Activated B cell treated with CpG ODN at 0.5 μM for 24 hours (primary cell): Measurements from ENCODE around the gene ARL6. TPM values are rescaled to one million over a fixed set of nuclear protein-coding genes. Genes with fewer than 3 reads are reported as not detected.

Experiments used
- ATAC-seq: fragments of 200-7000 bp; cut with Tn5 transposase; one replicate; pipeline ENCODE4 v1.10.0; 2021; ENCODE audit warnings: low read depth, mild to moderate bottlenecking, moderate library complexity
- CTCF ChIA-PET: fragments of 350-600 bp; sonication (Branson Sonifier 250); formaldehyde crosslinking; loops from one replicate; lab custom pipeline; 2021; ENCODE audit warnings: antibody characterized with exemption; lab: Charles Lee
- POLR2A ChIA-PET: fragments of 350-600 bp; sonication (Branson Sonifier 250); formaldehyde crosslinking; loops from one replicate; lab custom pipeline; 2021; ENCODE audit warnings: antibody characterized with exemption; lab: Charles Lee
- DNase-seq: peaks from one replicate; pipeline ENCODE4 v3.0.0; 2022
- H3K27ac Mint-ChIP-seq: one replicate; pipeline ENCODE4 v1.8.0; 2020; ENCODE audit warnings: mixed read lengths
- H3K27me3 Mint-ChIP-seq: one replicate; pipeline ENCODE4 v1.8.0; 2021; ENCODE audit warnings: mixed read lengths
- H3K36me3 Mint-ChIP-seq: one replicate; pipeline ENCODE4 v1.8.0; 2021; ENCODE audit warnings: low read depth, mixed read lengths
- H3K4me1 Mint-ChIP-seq: one replicate; pipeline ENCODE4 v1.8.0; 2021; ENCODE audit warnings: mixed read lengths
- H3K4me3 Mint-ChIP-seq: one replicate; pipeline ENCODE4 v1.8.0; 2020; ENCODE audit warnings: mild to moderate bottlenecking, mixed read lengths
- H3K9me3 Mint-ChIP-seq: one replicate; pipeline ENCODE4 v1.8.0; 2020; ENCODE audit warnings: mixed read lengths
- CTCF ChIP-seq: fragments of 200-600 bp; IDR thresholded peaks from one replicate; pipeline ENCODE4 v1.8.0; 2022; ENCODE audit warnings: antibody characterized with exemption, mild to moderate bottlenecking
- intact Hi-C: fragments of 100-400 bp; cut with micrococcal nuclease; formaldehyde crosslinking; loops from one replicate; pipeline ENCODE4 v1.15.1; 2024
- total RNA-seq: library from RNA; stranded (reverse); gene quantifications from 2 replicates; pipeline ENCODE4 v1.2.3, GENCODE V29; 2022

Gene ARL6, protein sequence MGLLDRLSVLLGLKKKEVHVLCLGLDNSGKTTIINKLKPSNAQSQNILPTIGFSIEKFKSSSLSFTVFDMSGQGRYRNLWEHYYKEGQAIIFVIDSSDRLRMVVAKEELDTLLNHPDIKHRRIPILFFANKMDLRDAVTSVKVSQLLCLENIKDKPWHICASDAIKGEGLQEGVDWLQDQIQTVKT
- 2.5 and 4.2 TPM in 2 replicates for total RNA-seq

- ChIA-PET CTCF (interaction anchor here (1.5 kb wide), 1 partner anchor 275 kb away, joined by 4 read pairs; no protein-coding TSS in a partner anchor), POLR2A (interaction anchor here (0.5 to 1.4 kb wide), 5 partner anchors 57 to 1138 kb away, joined by 3 to 11 read pairs (median 3); partner anchors contain the start of genes CLDND1 and CRYBG3)
- DNase-seq (peak; percentile 65), ATAC-seq (peak; percentile 90)
- intact Hi-C loops: loop anchor here (1.0 to 2.0 kb wide), 6 partner anchors 57 to 1138 kb away; partner anchors contain the start of genes CPOX and RIOX2
- peak within 1 kb of the TSS; percentile 99 for H3K4me3 Mint-ChIP-seq
- no peaks in the 10 kb centered on the region for H3K9me3 Mint-ChIP-seq
- peak within 1 kb of the TSS; percentile 95 for H3K27ac Mint-ChIP-seq
- H3K27me3 Mint-ChIP-seq: no peaks in the 10 kb centered on the region
- H3K4me1 Mint-ChIP-seq: peaks cover 23% of the 10 kb centered on the region
- no peak for TF ChIP-seq CTCF
- peaks cover 12% of the 10 kb centered on the region for H3K36me3 Mint-ChIP-seq
These were observed at the start of gene ARL6 for GRCh38 chr3:97764407-97765238. Gene ARL6, plus strand, starts transcription at chr3:97764758. Its CDS starts 3,350 bp downstream, at chr3:97768108.

GRCh38 chr3:97719156-97719821 is 45.3 kb upstream of the ARL6 start:
- Mint-ChIP-seq H3K27ac (no peak overlapping the region), H3K27me3 (no peaks in the 10 kb centered on the region), H3K4me3 (no peak overlapping the region), H3K9me3 (no peaks in the 10 kb centered on the region), H3K4me1 (no peaks in the 10 kb centered on the region), H3K36me3 (no peaks in the 10 kb centered on the region)
- ChIA-PET POLR2A (no interaction called here), CTCF (interaction anchor here (0.5 to 1.7 kb wide), 8 partner anchors 9 to 306 kb away, joined by 3 to 6 read pairs (median 4); no protein-coding TSS in a partner anchor)
- ATAC-seq (peak; percentile 77), DNase-seq (peak; percentile 27)
- peak; percentile 17 for TF ChIP-seq CTCF
- intact Hi-C loops: loop anchor here (2.0 kb wide), 2 partner anchors 304 to 856 kb away; no protein-coding TSS in a partner anchor

DNA sequence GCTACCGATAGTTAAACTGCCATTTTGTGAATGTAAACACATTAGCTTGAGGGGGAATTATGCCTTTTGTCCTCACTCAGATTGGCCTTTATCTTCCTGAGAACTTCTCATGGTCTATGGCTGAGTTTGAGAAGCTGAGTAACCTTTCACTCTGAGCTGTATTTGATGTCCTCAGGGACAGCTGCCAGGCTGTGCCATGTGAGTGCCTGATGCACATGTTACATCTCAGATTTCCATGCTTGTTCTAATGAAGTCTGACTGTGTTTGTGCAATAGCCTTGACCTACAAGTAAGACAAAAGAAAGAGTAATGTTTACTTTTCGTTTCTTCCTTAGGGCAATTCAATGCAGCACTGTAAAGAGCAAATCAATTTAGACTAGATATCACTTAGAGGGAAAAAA is 44.1 kb upstream of the ARL6 start:
- ChIA-PET POLR2A (no interaction called here), CTCF (interaction anchor here (1.7 kb wide), 1 partner anchor 11 kb away, joined by 5 read pairs; no protein-coding TSS in a partner anchor)
- no peaks in the 10 kb centered on the region for H3K9me3 Mint-ChIP-seq
- H3K27ac Mint-ChIP-seq: no peak overlapping the region
- ATAC-seq (no peak), DNase-seq (no peak)
- no peaks in the 10 kb centered on the region for H3K36me3 Mint-ChIP-seq
- TF ChIP-seq CTCF: no peak
- H3K4me3 Mint-ChIP-seq: no peak overlapping the region
- intact Hi-C loops: no loop called here
- no peaks in the 10 kb centered on the region for H3K4me1 Mint-ChIP-seq
- H3K27me3 Mint-ChIP-seq: peaks cover under 1% of the 10 kb centered on the region

GRCh38 chr3:97721446-97721845 is 43.1 kb upstream of the ARL6 start:
- no peak for TF ChIP-seq CTCF
- intact Hi-C loops: no loop called here
- no peak for DNase-seq
- ChIA-PET CTCF (no interaction called here), POLR2A (no interaction called here)
- ATAC-seq: no peak
- Mint-ChIP-seq H3K27ac (no peak overlapping the region), H3K36me3 (no peaks in the 10 kb centered on the region), H3K4me1 (no peaks in the 10 kb centered on the region), H3K27me3 (peaks cover 3% of the 10 kb centered on the region), H3K4me3 (no peak overlapping the region), H3K9me3 (no peaks in the 10 kb centered on the region)
